Astrocyte (in vitro differentiated cells and primary cell): ENCODE measurements around the gene KCNS3.

ENCODE experiments used
- CTCF ChIP-seq: IDR thresholded peaks from 2 replicates; pipeline ENCODE4 v1.5.1; 2011; ENCODE audit warnings: low read depth, mild to moderate bottlenecking, inconsistent platforms, low read length, moderate library complexity; ENCODE audit not compliant: insufficient read depth
- EZH2 ChIP-seq: IDR thresholded peaks from 2 replicates; pipeline ENCODE4 v1.6.1; 2012; ENCODE audit warnings: mild to moderate bottlenecking, low read length, inconsistent platforms; ENCODE audit not compliant: insufficient read depth

- TF ChIP-seq CTCF: no peak
- no peak for TF ChIP-seq EZH2
Measured at GRCh38 chr2:17911491-17912260, 33.2 kb downstream of the KCNS3 start.
